K562 (cell line): ENCODE data around the gene CREB5.

Experiments used
- ADNP ChIP-seq: fragments of 200-800 bp; sonication (Bioruptor generic); IDR thresholded peaks from 2 replicates; pipeline ENCODE4 v1.6.1; 2016; ENCODE audit warnings: missing genetic modification characterization, missing compliant biosample characterization
- ARID3B ChIP-seq: fragments of 250-450 bp; sonication (Bioruptor Pico); IDR thresholded peaks from 2 replicates; pipeline ENCODE4 v1.4.0; 2020; ENCODE audit warnings: borderline replicate concordance
- CBFB ChIP-seq: sonication (generic); formaldehyde crosslinking; IDR thresholded peaks from 2 replicates; pipeline ENCODE4 v1.4.0; 2020; ENCODE audit warnings: mild to moderate bottlenecking, missing genetic modification reagents
- CTCF ChIP-seq, 3 experiments: IDR thresholded peaks in 2 of 3; conservative IDR thresholded peaks in 1 of 3; 2 replicates each; pipeline ENCODE4 v1.5.1; 2011 to 2012; ENCODE audit warnings: low read length in 3 of 3, mild to moderate bottlenecking in 3 of 3, control low read depth in 2 of 3, improper control_type of control experiment in 1 of 3, inconsistent platforms in 1 of 3, low read depth in 1 of 3, mixed read lengths in 1 of 3, moderate library complexity in 1 of 3; ENCODE audit not compliant: insufficient read depth in 2 of 3
- FOSL1 ChIP-seq: fragments of 200-800 bp; sonication (Bioruptor generic); conservative IDR thresholded peaks from 2 replicates; pipeline ENCODE4 v1.6.1; 2016; ENCODE audit warnings: missing genetic modification characterization, missing compliant biosample characterization
- HNRNPUL1 ChIP-seq: fragments of 200-400 bp; formaldehyde crosslinking; IDR thresholded peaks from 2 replicates; pipeline ENCODE4 v1.6.1; 2017; ENCODE audit warnings: low read length
- NR2C2 ChIP-seq, 2 experiments: fragments of 200-800 bp in 1 of 2; sonication (Bioruptor generic) in 1 of 2; sonication (generic) in 1 of 2; formaldehyde crosslinking in 1 of 2; IDR thresholded peaks; 2 replicates each; pipeline versions ENCODE4 v1.6.1 to v1.8.0; 2016 to 2022; ENCODE audit warnings: mild to moderate bottlenecking in 1 of 2, missing compliant biosample characterization in 1 of 2, missing genetic modification characterization in 1 of 2, missing genetic modification reagents in 1 of 2
- POLR2AphosphoS2 ChIP-seq: IDR thresholded peaks from 2 replicates; pipeline ENCODE4 v1.6.1; 2012; ENCODE audit warnings: low read length, improper control_type of control experiment
- POLR2H ChIP-seq: IDR thresholded peaks from 2 replicates; pipeline ENCODE4 v1.6.1; 2016; ENCODE audit warnings: missing genetic modification characterization, low read depth, mild to moderate bottlenecking, control low read depth, missing compliant biosample characterization, moderate library complexity
- ZBTB5 ChIP-seq: fragments of 450-650 bp; IDR thresholded peaks from 2 replicates; pipeline ENCODE4 v1.6.1; 2017; ENCODE audit warnings: antibody characterized with exemption
- ZNF232 ChIP-seq: sonication (generic); formaldehyde crosslinking; IDR thresholded peaks from 2 replicates; pipeline ENCODE4 v1.8.0; 2022; ENCODE audit warnings: mild to moderate bottlenecking, missing genetic modification reagents
- ZNF253 ChIP-seq: fragments of 250-450 bp; sonication (Bioruptor Pico); conservative IDR thresholded peaks from 2 replicates; pipeline ENCODE4 v1.6.1; 2021; ENCODE audit warnings: mild to moderate bottlenecking

- TF ChIP-seq ARID3B (CRISPR knock-in tag) (no peak), ZNF232 (CRISPR knock-in tag) (no peak), ADNP (tag) (no peak), HNRNPUL1 (no peak), ZBTB5 (no peak), FOSL1 (tag) (no peak), NR2C2 (CRISPR knock-in tag; IDR thresholded peaks at IDR 0.05) (no peak), NR2C2 (tag; IDR thresholded peaks at IDR 0.05) (no peak), ZNF253 (CRISPR knock-in tag) (no peak), CBFB (CRISPR knock-in tag) (no peak), POLR2AphosphoS2 (no peak), CTCF (IDR thresholded peaks at IDR 0.05 in 2 of 3, conservative IDR thresholded peaks at IDR 0.05 in 1 of 3; ENCODE audit: insufficient read depth in 2 of 3, low read depth in 1 of 3, low read length in 3 of 3) (no peak), POLR2H (no peak)
These were observed 292.4 kb downstream of the CREB5 start for GRCh38 chr7:28704706-28705105.
